Cardiac muscle cell (in vitro differentiated cells and primary cell): ENCODE measurements around the gene TENM3. TPM values are rescaled to one million over a fixed set of nuclear protein-coding genes. Genes with fewer than 3 reads are reported as not detected.

ENCODE experiments used
- DNase-seq, 2 donors: peaks; one replicate each; pipeline versions ENCODE4 v3.0.0 to v3.0.0-alpha.2; 2010 to 2017; ENCODE audit warnings: low read depth in 1 of 2, low spot score in 1 of 2
- H3K27ac ChIP-seq: fragments of 200-600 bp; sonication (generic); 2 replicates; pipeline ENCODE4 v1.5.1; 2016
- H3K27me3 ChIP-seq: fragments of 200-600 bp; sonication (generic); 2 replicates; pipeline ENCODE4 v1.6.0; 2016; ENCODE audit warnings: control low read depth
- H3K36me3 ChIP-seq: fragments of 200-600 bp; sonication (generic); 2 replicates; pipeline ENCODE4 v1.5.1; 2016; ENCODE audit warnings: control low read depth
- H3K4me1 ChIP-seq: fragments of 200-600 bp; sonication (generic); 2 replicates; pipeline ENCODE4 v1.8.1; 2017; ENCODE audit warnings: low read depth, mild to moderate bottlenecking, mixed run types
- H3K4me3 ChIP-seq: fragments of 200-600 bp; sonication (generic); 2 replicates; pipeline ENCODE4 v1.5.1; 2016; ENCODE audit warnings: mild to moderate bottlenecking
- H3K9me3 ChIP-seq: fragments of 200-600 bp; sonication (generic); 2 replicates; pipeline ENCODE4 v1.5.1; 2017; ENCODE audit warnings: low read depth, mild to moderate bottlenecking, control low read depth
- polyA plus RNA-seq: library from polyadenylated mRNA; unstranded; fragments of >200 nt; fragmentation: Nextera tagmentation; extraction: Ambion mirVana; gene quantifications from 2 replicates; pipeline ENCODE4 v1.2.1, GENCODE V29; 2016
- total RNA-seq: library from RNA; depleted of rRNA; stranded (reverse); fragments of >200 nt; gene quantifications from 2 replicates; pipeline ENCODE4 v1.2.3, GENCODE V29; 2016
- TF ChIP-seq, protein P1 (sequence below): IDR thresholded peaks from 2 replicates; pipeline ENCODE4 v1.5.1; 2012; ENCODE audit warnings: low read depth, mild to moderate bottlenecking, low read length

Gene TENM3
- total and polyA plus RNA-seq, 2 experiments from 2014 or later, result 12.5 to 24.8 TPM

DNA sequence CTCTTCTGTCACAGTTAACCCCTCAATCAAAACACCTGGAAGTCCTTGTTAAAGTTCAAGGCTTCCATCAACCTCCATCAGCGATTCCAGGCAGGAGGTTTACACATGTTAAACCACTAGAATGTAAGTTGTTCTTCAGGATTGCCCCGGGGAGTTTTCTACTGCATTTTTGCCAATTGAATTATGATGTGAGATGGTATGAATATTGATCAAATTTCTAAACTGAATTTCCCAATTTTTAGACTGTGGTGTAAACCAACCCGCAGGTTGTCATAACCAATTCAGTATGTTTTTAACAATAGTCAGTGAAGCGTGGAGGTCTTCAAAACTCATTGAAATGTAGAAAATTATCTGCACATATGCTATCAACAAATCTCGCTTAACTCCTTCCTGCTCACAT is 21.2 kb upstream of the TENM3 start:
- TF ChIP-seq, protein P1, sequence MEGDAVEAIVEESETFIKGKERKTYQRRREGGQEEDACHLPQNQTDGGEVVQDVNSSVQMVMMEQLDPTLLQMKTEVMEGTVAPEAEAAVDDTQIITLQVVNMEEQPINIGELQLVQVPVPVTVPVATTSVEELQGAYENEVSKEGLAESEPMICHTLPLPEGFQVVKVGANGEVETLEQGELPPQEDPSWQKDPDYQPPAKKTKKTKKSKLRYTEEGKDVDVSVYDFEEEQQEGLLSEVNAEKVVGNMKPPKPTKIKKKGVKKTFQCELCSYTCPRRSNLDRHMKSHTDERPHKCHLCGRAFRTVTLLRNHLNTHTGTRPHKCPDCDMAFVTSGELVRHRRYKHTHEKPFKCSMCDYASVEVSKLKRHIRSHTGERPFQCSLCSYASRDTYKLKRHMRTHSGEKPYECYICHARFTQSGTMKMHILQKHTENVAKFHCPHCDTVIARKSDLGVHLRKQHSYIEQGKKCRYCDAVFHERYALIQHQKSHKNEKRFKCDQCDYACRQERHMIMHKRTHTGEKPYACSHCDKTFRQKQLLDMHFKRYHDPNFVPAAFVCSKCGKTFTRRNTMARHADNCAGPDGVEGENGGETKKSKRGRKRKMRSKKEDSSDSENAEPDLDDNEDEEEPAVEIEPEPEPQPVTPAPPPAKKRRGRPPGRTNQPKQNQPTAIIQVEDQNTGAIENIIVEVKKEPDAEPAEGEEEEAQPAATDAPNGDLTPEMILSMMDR, result no peak
- H3K36me3 ChIP-seq, result no peaks in the 10 kb centered on the region
- H3K27me3 ChIP-seq, result no peaks in the 10 kb centered on the region
- no peaks in the 10 kb centered on the region for H3K4me1 ChIP-seq
- H3K27ac ChIP-seq, result no peak overlapping the region
- DNase-seq, result no peak
- no peak overlapping the region for H3K4me3 ChIP-seq
- no peaks in the 10 kb centered on the region for H3K9me3 ChIP-seq

DNA sequence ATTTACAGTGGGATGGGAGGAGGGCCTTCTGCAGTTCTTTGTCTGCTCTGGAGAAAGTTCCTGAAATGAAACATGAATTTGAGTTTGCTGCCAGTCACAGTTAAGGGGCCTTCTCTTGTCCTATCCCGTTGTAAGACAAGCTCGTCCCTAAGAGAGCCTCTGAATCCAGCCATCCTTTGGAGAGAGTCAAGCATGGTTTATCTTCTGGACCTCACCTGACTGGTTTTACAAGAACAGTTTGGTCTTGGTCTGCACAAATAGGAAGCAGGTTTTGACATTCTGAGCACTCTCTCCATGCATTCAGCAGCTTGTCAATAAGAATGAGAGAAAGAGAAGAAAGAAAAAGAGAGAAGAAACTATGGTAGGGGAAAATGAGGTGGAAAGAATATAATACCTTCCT is 20.4 kb upstream of the TENM3 start:
- TF ChIP-seq, protein P1, result no peak
- DNase-seq, result no peak
- Histone ChIP-seq H3K9me3 (no peaks in the 10 kb centered on the region), H3K4me3 (no peak overlapping the region), H3K4me1 (no peaks in the 10 kb centered on the region), H3K36me3 (no peaks in the 10 kb centered on the region), H3K27me3 (no peaks in the 10 kb centered on the region), H3K27ac (no peak overlapping the region)

DNA sequence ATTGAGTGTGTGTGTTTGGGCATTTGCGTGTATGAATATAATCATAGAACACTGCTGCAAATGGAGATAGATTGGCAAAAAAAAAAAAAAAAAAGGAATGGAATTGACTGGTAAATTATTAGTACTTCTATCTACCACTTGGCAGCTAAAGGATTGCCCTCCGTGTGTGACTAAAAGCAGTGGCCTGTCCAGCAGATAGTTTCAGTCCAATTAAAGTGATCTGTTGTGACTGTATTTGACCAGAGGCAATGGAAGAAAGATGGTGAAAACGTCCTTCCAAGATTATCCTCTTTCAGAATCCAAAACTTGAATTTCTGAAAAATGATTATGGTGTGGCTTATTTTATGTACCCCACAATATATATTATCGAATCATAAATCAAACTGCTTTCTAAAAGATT is 19.5 kb upstream of the TENM3 start:
- no peak overlapping the region for H3K4me3 ChIP-seq
- no peaks in the 10 kb centered on the region for H3K36me3 ChIP-seq
- TF ChIP-seq, protein P1, result no peak
- no peak for DNase-seq
- no peaks in the 10 kb centered on the region for H3K4me1 ChIP-seq
- no peak overlapping the region for H3K27ac ChIP-seq
- H3K9me3 ChIP-seq, result no peaks in the 10 kb centered on the region
- no peaks in the 10 kb centered on the region for H3K27me3 ChIP-seq

DNA sequence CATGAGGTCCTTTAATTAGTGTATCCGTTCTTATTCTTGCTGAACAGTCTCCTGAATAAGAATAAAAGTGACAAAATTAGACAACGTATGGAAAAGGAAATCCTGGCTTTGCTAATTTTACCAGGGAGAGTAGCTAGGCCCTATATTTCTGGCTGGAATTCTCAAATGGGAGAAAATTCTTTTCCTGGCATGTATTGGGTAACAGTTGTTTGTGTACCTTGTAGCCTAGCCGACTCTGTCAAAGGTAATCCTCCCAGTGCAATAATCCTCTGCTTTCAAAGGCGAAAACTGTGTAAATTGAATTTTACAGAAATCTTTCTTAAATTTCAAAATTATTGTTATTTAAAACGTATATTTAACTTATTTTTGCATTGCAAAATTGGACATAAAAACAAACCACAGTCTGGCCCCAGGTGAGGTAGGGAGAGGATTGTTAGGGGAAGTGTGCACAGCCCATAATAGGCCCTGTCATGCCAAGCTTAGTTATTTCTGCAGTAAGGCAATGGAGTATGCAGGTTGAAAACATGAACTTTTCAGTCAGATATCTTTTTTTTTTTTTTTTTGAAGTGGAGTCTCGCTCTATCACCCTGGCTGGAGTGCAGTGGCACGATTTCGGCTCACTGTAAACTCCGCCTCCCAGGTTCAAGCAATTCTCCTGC is 18.9 kb upstream of the TENM3 start:
- Histone ChIP-seq H3K4me1 (no peaks in the 10 kb centered on the region), H3K4me3 (no peak overlapping the region), H3K36me3 (no peaks in the 10 kb centered on the region), H3K27me3 (no peaks in the 10 kb centered on the region), H3K27ac (no peak overlapping the region), H3K9me3 (no peaks in the 10 kb centered on the region)
- DNase-seq, result no peak
- TF ChIP-seq, protein P1, result no peak

DNA sequence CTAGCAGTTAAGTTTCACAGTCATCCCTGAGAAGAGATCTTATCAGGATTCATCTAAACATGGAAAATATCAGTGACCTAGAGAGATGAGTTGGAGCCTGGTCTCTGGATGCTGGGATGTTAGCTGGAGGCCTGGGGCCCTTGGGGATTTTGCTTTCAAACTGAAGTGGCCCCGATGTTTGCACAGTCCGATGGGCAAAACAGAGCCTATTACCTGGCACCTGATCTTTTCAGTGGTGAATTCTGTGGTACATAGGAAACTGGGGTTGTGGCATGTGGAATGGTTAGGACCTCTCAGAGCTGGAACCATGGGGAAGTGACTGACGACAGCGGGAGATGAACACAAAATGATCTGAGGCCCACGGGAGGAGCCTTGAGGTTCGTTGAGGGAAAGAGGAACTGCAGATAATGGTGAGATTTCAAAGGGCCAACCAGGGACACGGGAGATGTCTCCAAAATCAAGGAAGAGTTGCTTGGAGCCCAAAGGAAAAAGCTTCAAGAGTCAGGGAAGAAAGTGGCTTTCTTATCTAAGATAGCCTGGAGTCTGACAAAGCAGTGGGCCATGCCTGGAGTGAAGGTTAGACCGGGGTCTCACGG is 17.8 kb upstream of the TENM3 start:
- Histone ChIP-seq H3K4me1 (no peaks in the 10 kb centered on the region), H3K27ac (no peak overlapping the region), H3K36me3 (no peaks in the 10 kb centered on the region), H3K9me3 (no peaks in the 10 kb centered on the region), H3K4me3 (no peak overlapping the region), H3K27me3 (no peaks in the 10 kb centered on the region)
- TF ChIP-seq, protein P1, result no peak
- DNase-seq, result no peak
